Keratinocyte (primary cell): ENCODE results near the gene TEAD4. TPM values are rescaled to one million over a fixed set of nuclear protein-coding genes. Genes with fewer than 3 reads are reported as not detected.

Experiments
- DNase-seq: peaks from one replicate; pipeline ENCODE4 v3.0.0-alpha.2; 2011; ENCODE audit warnings: low read depth, missing footprints, low spot score
- FAIRE-seq: peaks from 2 replicates; lab custom pipeline; 2011; peaks lifted over from hg19 to GRCh38; lab: Jason Lieb, UNC
- H2AFZ ChIP-seq: 2 replicates; pipeline ENCODE4 v1.6.0; 2012; ENCODE audit warnings: low read length, control low read depth, inconsistent platforms; ENCODE audit not compliant: control insufficient read depth
- H3K27ac ChIP-seq: 2 replicates; pipeline ENCODE4 v1.5.1; 2011; ENCODE audit warnings: low read length; ENCODE audit not compliant: control insufficient read depth, insufficient read depth
- H3K27me3 ChIP-seq: 3 replicates; pipeline ENCODE4 v1.6.0; 2011; ENCODE audit warnings: low read length; ENCODE audit not compliant: control insufficient read depth, insufficient read depth; ENCODE audit errors: extremely low read depth
- H3K36me3 ChIP-seq, 2 experiments: 2 replicates in 1 of 2; 3 replicates in 1 of 2; pipeline ENCODE4 v1.5.1; 2011; ENCODE audit warnings: low read length in 2 of 2, mild to moderate bottlenecking in 1 of 2; ENCODE audit not compliant: control insufficient read depth in 2 of 2, insufficient read depth in 2 of 2; ENCODE audit errors: extremely low read depth in 1 of 2
- H3K4me1 ChIP-seq: 3 replicates; pipeline ENCODE4 v1.5.1; 2011; ENCODE audit warnings: low read length; ENCODE audit not compliant: control insufficient read depth, insufficient read depth; ENCODE audit errors: extremely low read depth
- H3K4me2 ChIP-seq: 3 replicates; pipeline ENCODE4 v1.6.0; 2011; ENCODE audit warnings: low read depth, low read length; ENCODE audit not compliant: control insufficient read depth, insufficient read depth; ENCODE audit errors: extremely low read depth
- H3K4me3 ChIP-seq, 3 experiments: fragments of 200-600 bp in 1 of 3; sonication (generic) in 1 of 3; 2 replicates in 2 of 3; 3 replicates in 1 of 3; pipeline ENCODE4 v1.5.1; 2011 to 2016; ENCODE audit warnings: low read length in 3 of 3, mild to moderate bottlenecking in 3 of 3, control low read depth in 2 of 3, inconsistent platforms in 1 of 3, low read depth in 1 of 3, mixed read lengths in 1 of 3, mixed run types in 1 of 3, moderate library complexity in 1 of 3; ENCODE audit not compliant: control insufficient read depth in 2 of 3, insufficient read depth in 2 of 3; ENCODE audit errors: extremely low read depth in 1 of 3
- H3K79me2 ChIP-seq: 2 replicates; pipeline ENCODE4 v1.6.0; 2012; ENCODE audit warnings: low read length; ENCODE audit not compliant: control insufficient read depth, insufficient read depth
- H3K9ac ChIP-seq: 3 replicates; pipeline ENCODE4 v1.6.0; 2011; ENCODE audit warnings: low read length; ENCODE audit not compliant: control insufficient read depth, insufficient read depth; ENCODE audit errors: extremely low read depth
- H3K9me1 ChIP-seq: 3 replicates; pipeline ENCODE4 v1.6.0; 2011; ENCODE audit warnings: low read length; ENCODE audit not compliant: control insufficient read depth, insufficient read depth; ENCODE audit errors: extremely low read depth
- H3K9me3 ChIP-seq: 2 replicates; pipeline ENCODE4 v1.5.1; 2012; ENCODE audit warnings: low read depth, low read length; ENCODE audit not compliant: control insufficient read depth
- H4K20me1 ChIP-seq: 3 replicates; pipeline ENCODE4 v1.6.0; 2011; ENCODE audit warnings: low read length; ENCODE audit not compliant: control insufficient read depth, insufficient read depth; ENCODE audit errors: extremely low read depth
- CTCF ChIP-seq, 3 experiments: IDR thresholded peaks in 1 of 3; conservative IDR thresholded peaks in 1 of 3; optimal IDR thresholded peaks in 1 of 3; 2 replicates in 2 of 3; 3 replicates in 1 of 3; pipeline versions ENCODE3 to v1.5.1; 2011; ENCODE audit warnings: low read length in 3 of 3, mild to moderate bottlenecking in 3 of 3, moderate library complexity in 2 of 3, control low read depth in 1 of 3, inconsistent platforms in 1 of 3; ENCODE audit not compliant: insufficient read depth in 2 of 3; ENCODE audit errors: extremely low read depth in 1 of 3
- EZH2 ChIP-seq: IDR thresholded peaks from one replicate; pipeline ENCODE4 v1.6.1; 2012; ENCODE audit warnings: inconsistent platforms, mild to moderate bottlenecking, low read length, moderate library complexity
- dilution Hi-C: fragments of 300-500 bp; cut with MboI; formaldehyde crosslinking; loops from one replicate; pipeline ENCODE4 v1.7.0; 2020; ENCODE audit warnings: low sequenced_read_pairs; ENCODE audit not compliant: extremely low pct_ligation_motif_present
- polyA plus RNA-seq, 5 experiments: library from polyadenylated mRNA; depleted of rRNA in 3 of 5; stranded (reverse) in 3 of 5; stranded (forward) in 1 of 5; unstranded in 1 of 5; fragments of >200 nt; gene quantifications; 1 replicate in 1 of 5; 2 replicates in 3 of 5; 3 replicates in 1 of 5; pipeline versions ENCODE4 v1.2.1 to v1.2.3, GENCODE V29; 2011 to 2012; ENCODE audit warnings: missing spikeins in 2 of 5, low read depth in 1 of 5, low replicate concordance in 1 of 5

TEAD4 gene
- polyA plus RNA-seq, 1 donor (not counting 4 experiments of a cell fraction or from before 2014, with no cell fraction given) = 8.1 TPM

GRCh38 chr12:3009780-3010179 is 50.6 kb downstream of the TEAD4 start:
- no peak overlapping the region for H3K4me2 ChIP-seq
- no peak for TF ChIP-seq CTCF (optimal IDR thresholded peaks at IDR 0.05 in 1 of 3, IDR thresholded peaks at IDR 0.05 in 1 of 3, conservative IDR thresholded peaks at IDR 0.05 in 1 of 3; ENCODE audit: extremely low read depth in 1 of 3, insufficient read depth in 2 of 3, low read length in 3 of 3)
- TF ChIP-seq EZH2 = no peak
- FAIRE-seq (no peak), DNase-seq (no peak)
- H3K9me1 ChIP-seq = no peaks in the 10 kb centered on the region
- no peak overlapping the region for H3K27ac ChIP-seq
- H3K9me3 ChIP-seq = no peaks in the 10 kb centered on the region
- H3K9ac ChIP-seq = no peak overlapping the region
- no peaks in the 10 kb centered on the region for H3K27me3 ChIP-seq
- dilution Hi-C loops = no loop called here
- no peak overlapping the region for H3K4me3 ChIP-seq
- H2AFZ ChIP-seq = no peak overlapping the region
- H4K20me1 ChIP-seq = no peaks in the 10 kb centered on the region
- peaks cover under 1% of the 10 kb centered on the region for H3K4me1 ChIP-seq
- peaks cover 2 to 4% of the 10 kb centered on the region in 2 experiments for H3K36me3 ChIP-seq
- H3K79me2 ChIP-seq = no peaks in the 10 kb centered on the region

GRCh38 chr12:3010214-3010930 is 51.2 kb downstream of the TEAD4 start:
- Histone ChIP-seq H4K20me1 (no peaks in the 10 kb centered on the region), H3K9me3 (no peaks in the 10 kb centered on the region), H2AFZ (no peak overlapping the region), H3K9me1 (no peaks in the 10 kb centered on the region), H3K4me2 (no peak overlapping the region), H3K79me2 (no peaks in the 10 kb centered on the region), H3K9ac (no peak overlapping the region), H3K27ac (no peak overlapping the region), H3K36me3 (peaks cover 2 to 4% of the 10 kb centered on the region in 2 experiments), H3K27me3 (no peaks in the 10 kb centered on the region), H3K4me3 (no peak overlapping the region), H3K4me1 (no peaks in the 10 kb centered on the region)
- TF ChIP-seq CTCF (optimal IDR thresholded peaks at IDR 0.05 in 1 of 3, IDR thresholded peaks at IDR 0.05 in 1 of 3, conservative IDR thresholded peaks at IDR 0.05 in 1 of 3; ENCODE audit: extremely low read depth in 1 of 3, insufficient read depth in 2 of 3, low read length in 3 of 3) = no peak
- no peak for TF ChIP-seq EZH2
- DNase-seq = no peak
- dilution Hi-C loops = no loop called here
- FAIRE-seq = no peak
